Testis (tissue), 2 donors: ENCODE measurements around the gene SLAMF1.

Experiments used
- POLR2A ChIP-seq: fragments of 450-650 bp; IDR thresholded peaks from one replicate; pipeline ENCODE4 v1.6.1; 2017; ENCODE audit warnings: antibody characterized with exemption, mild to moderate bottlenecking, moderate library complexity
- TF ChIP-seq, protein P1 (sequence below), 3 experiments: fragments of 450-650 bp in 2 of 3; fragments of 200-600 bp in 1 of 3; sonication (generic) in 1 of 3; IDR thresholded peaks; one replicate each; pipeline ENCODE4 v1.5.1; 2016 to 2019; ENCODE audit warnings: antibody characterized with exemption in 3 of 3, mild to moderate bottlenecking in 2 of 3, moderate library complexity in 1 of 3

DNA sequence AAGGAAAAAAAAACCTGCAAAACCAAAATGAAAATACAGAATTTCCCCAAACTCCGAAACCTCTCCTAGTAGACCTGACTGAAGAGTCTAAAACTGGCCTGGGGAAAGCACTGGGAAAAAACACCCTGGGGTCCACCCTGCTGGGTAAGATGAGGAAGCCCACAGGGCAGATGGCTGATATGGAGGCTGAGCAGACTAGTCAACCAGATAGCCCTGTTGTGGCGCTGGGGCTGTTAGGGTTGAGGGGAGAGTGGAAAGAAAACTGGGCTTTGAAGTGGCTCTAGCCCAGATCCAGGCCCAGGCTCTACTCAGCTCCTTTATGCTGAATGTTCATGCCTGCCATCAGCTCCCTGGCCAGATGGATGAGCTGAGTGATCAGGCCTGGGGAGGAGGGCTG is 6.8 kb upstream of the SLAMF1 start:
- no peak for TF ChIP-seq POLR2A
- TF ChIP-seq, protein P1, sequence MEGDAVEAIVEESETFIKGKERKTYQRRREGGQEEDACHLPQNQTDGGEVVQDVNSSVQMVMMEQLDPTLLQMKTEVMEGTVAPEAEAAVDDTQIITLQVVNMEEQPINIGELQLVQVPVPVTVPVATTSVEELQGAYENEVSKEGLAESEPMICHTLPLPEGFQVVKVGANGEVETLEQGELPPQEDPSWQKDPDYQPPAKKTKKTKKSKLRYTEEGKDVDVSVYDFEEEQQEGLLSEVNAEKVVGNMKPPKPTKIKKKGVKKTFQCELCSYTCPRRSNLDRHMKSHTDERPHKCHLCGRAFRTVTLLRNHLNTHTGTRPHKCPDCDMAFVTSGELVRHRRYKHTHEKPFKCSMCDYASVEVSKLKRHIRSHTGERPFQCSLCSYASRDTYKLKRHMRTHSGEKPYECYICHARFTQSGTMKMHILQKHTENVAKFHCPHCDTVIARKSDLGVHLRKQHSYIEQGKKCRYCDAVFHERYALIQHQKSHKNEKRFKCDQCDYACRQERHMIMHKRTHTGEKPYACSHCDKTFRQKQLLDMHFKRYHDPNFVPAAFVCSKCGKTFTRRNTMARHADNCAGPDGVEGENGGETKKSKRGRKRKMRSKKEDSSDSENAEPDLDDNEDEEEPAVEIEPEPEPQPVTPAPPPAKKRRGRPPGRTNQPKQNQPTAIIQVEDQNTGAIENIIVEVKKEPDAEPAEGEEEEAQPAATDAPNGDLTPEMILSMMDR (IDR thresholded peaks at IDR 0.05), result no peak
